GM10266 (cell line): ENCODE results near the gene SLU7.
A peak's percentile ranks its signal among the peaks of the same experiment; 100 is the strongest.
"Not testable (repeated sequence)": the region's sequence is repeated elsewhere in the genome, so short reads cannot be mapped to it uniquely, and the experiment has no call there.

Experiments used
- DNase-seq: peaks from one replicate; pipeline ENCODE4 v3.0.0; 2012; ENCODE audit errors: extremely low spot score
- TF ChIP-seq, protein P1 (sequence below): IDR thresholded peaks from 2 replicates; pipeline ENCODE4 v1.5.1; 2012; ENCODE audit warnings: mild to moderate bottlenecking, low read depth; ENCODE audit not compliant: control insufficient read depth, insufficient read depth; ENCODE audit errors: missing control alignments

SLU7 gene

DNA sequence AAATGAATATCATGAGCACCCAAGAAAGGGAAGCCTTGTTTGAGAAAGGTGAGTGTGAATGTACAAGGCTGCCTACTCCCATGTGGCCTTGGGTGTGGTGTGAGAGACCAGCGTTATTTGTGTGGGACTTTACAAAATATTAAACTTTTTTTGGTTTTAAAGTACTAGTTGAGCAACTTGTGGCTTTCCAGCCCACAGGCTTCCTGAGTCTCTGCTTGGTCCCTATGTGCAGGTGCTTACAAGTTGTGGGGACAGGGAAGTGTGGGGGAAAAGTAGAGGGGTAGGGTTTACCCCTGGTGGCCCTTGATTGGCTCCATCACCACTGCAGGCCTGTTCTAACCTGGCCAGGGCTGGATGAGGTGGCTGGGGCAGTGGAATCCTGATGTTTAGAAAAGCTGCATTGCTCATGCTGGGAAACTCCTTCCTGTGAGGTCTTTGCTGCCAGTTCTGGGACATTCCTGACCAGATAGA, 22.5 kb upstream of the SLU7 start:
- TF ChIP-seq, protein P1, sequence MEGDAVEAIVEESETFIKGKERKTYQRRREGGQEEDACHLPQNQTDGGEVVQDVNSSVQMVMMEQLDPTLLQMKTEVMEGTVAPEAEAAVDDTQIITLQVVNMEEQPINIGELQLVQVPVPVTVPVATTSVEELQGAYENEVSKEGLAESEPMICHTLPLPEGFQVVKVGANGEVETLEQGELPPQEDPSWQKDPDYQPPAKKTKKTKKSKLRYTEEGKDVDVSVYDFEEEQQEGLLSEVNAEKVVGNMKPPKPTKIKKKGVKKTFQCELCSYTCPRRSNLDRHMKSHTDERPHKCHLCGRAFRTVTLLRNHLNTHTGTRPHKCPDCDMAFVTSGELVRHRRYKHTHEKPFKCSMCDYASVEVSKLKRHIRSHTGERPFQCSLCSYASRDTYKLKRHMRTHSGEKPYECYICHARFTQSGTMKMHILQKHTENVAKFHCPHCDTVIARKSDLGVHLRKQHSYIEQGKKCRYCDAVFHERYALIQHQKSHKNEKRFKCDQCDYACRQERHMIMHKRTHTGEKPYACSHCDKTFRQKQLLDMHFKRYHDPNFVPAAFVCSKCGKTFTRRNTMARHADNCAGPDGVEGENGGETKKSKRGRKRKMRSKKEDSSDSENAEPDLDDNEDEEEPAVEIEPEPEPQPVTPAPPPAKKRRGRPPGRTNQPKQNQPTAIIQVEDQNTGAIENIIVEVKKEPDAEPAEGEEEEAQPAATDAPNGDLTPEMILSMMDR, result no peak
- DNase-seq, result no peak

DNA sequence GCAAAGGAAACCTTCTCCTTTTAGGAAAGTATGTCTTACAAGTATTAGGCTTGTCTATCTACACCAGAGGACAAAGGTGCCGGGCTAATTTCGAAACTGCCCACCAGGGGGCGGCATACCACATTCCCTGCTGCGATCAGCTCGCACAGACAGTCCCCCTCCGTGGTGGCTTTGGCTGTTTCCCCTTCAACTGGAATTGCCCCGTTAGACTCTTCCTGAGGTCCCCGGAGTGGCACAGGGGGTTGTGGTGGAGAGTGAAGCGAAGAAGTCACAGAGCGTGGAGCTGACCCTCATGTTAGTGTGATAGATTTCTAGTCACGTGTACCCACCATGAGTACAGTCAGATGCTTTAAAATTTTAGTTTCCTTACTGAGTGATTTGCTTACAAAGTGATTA, 20.3 kb upstream of the SLU7 start:
- peak; percentile 53 for DNase-seq
- TF ChIP-seq, protein P1, result peak; percentile 80

DNA sequence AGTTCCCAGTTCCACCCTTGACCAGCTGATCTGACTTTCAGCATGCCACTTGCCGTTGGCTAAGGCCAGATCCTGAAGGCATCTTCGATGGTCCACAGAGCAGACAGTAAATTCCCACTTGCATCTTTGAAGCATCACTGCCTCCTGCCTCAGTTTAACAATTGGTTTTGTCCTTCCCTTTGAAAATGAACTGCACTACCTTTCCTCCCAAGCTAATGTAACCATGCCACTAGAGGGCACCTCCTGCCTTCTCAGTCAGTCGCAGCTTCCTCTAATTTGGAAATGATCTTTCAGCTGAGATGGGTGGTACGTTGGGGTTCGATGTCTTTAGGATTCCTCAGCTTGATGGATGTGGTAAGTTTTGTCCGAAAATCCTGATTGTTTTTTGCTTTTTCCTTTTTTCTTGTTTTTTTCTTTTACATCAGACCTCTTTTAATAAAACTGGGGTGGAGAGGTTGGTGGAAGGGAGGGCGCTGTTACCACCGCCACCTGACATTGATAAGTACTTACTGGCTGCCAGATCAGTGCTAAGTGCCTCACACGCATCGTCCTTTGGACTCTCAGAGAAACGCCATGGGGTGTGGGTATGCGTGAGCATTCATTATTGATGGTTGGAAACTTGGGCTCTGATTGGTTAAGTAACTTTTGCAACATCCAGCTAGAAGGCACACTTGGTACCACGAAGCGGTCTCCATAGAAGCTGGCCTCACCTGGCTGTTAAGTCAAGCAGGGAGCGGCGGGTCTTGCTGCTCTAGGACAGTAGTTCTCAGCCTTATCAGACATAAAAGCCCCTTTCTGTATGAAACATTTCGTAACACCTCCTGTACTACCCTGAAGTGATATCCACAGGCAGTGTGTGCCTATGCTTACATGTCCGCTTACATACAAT, 19.7 kb upstream of the SLU7 start:
- DNase-seq, result peak; percentile 33
- TF ChIP-seq, protein P1, result peak; percentile 83

DNA sequence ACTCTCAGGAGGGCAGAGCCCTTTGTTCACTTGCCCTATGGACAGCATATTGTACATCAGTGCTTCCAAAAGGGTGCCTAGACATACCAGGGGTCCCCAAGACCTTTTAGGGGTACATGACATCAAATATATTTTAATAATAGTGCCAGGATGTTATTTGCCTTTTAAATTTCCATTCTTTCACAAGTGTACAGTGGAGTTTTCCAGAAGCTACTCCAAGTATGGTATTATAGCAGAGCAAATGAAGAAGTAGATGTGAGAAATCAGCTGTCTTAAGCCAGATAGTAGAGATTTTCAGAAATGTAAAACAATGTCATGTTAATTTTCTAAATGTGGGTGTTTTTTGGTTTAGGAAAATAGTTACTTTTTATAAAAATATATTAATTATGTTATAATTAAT, 18.4 kb upstream of the SLU7 start:
- DNase-seq, result no peak
- TF ChIP-seq, protein P1, result no peak

DNA sequence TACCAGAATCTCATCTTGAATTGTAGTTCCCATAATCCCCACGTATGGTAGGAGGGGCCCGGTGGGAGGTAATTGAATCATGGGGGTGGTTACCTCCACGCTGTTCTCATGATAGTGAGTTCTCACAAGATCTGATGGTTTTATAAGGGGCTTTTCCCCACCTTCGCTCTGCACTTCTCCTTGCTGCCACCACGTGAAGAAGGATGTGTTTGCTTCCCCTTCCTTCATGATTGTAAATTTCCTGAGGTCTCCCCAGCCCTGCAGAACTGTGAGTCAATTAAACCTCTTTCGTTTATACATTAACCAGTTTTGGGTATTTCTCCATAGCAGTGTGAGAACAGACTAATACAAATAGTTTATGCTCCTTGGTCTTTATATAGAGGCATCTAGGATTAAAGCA, 17.8 kb upstream of the SLU7 start:
- DNase-seq, result not testable (repeated sequence)

DNA sequence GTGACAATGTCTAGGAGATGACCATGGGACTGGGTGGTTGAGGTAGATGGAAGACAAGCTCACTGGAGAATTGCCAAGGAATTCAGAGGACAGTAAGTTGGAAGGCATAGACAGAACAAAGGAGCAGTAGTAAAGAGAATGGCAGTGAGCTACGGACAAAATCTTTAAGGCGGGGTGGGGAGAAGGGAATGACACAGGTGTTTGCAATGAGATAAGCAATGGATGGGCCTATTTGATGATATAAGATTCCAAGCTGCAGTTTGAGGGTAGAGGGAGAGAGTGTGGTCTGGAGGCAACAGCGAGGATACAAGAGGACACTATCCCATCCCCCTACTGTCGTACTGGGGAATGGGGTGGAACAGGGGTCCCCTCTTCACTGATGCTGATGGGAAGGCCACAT, 17.1 kb upstream of the SLU7 start:
- TF ChIP-seq, protein P1, result no peak
- no peak for DNase-seq

DNA sequence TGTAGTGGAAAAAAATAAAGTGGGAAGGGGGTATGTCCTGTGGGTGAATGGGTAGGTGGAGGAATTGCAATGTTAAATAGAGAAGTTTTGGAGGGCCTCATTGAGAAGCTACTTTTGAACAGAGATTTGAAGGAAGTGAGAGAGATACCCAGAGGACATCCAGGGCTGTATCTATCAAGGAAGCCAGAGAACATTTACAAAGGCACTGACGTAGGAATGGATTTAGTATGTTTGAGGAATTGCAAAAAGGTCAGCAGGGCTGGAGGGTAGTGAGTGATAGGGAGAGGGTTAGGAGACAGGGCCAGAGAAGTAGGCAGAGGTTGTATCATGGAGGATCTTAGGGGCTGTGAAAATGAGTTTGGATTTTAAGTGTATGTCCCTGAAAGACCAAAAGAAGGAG, 16.7 kb upstream of the SLU7 start:
- DNase-seq, result no peak
- TF ChIP-seq, protein P1, result no peak
